GM21717 (cell line): ENCODE measurements around the gene PSMB5.

ENCODE experiments used
- ATAC-seq: cut with Tn5 transposase; IDR thresholded peaks from one replicate; pipeline ENCODE4 v1.9.1; 2021; ENCODE audit warnings: mild to moderate bottlenecking, moderate library complexity; ENCODE audit not compliant: unreplicated experiment

The PSMB5 gene

GRCh38 chr14:22995889-22996625 is 38.6 kb downstream of the PSMB5 start:
- no peak for ATAC-seq

- ATAC-seq: no peak
These were observed 39.9 kb downstream of the PSMB5 start for GRCh38 chr14:22994762-22995275.

- ATAC-seq: no peak
These were observed 41.2 kb downstream of the PSMB5 start for GRCh38 chr14:22993517-22993916.

GRCh38 chr14:22991852-22992251 is 42.8 kb downstream of the PSMB5 start:
- ATAC-seq: no peak

- no peak for ATAC-seq
These were observed 47.4 kb downstream of the PSMB5 start for GRCh38 chr14:22987291-22987690.

- no peak for ATAC-seq
These were observed 48.1 kb downstream of the PSMB5 start for GRCh38 chr14:22986508-22987054.

GRCh38 chr14:22985894-22986507 is 48.7 kb downstream of the PSMB5 start:
- no peak for ATAC-seq

- ATAC-seq: no peak
These were observed 49.6 kb downstream of the PSMB5 start for GRCh38 chr14:22984959-22985658.

GRCh38 chr14:22982477-22983245 is 52.0 kb downstream of the PSMB5 start, which contains the start of gene AJUBA:
AJUBA (minus strand) TSS chr14:22982551; CDS start chr14:22982266, 285 bp downstream.
- no peak for ATAC-seq

- ATAC-seq: no peak
These were observed 52.7 kb downstream of the PSMB5 start for GRCh38 chr14:22981876-22982476.

GRCh38 chr14:22981090-22981875 is 53.4 kb downstream of the PSMB5 start:
- no peak for ATAC-seq

- ATAC-seq: no peak
These were observed 54.0 kb downstream of the PSMB5 start for GRCh38 chr14:22980672-22981089.

- no peak for ATAC-seq
These were observed 54.8 kb downstream of the PSMB5 start for GRCh38 chr14:22979748-22980392.

GRCh38 chr14:22978981-22979671 is 55.6 kb downstream of the PSMB5 start:
- no peak for ATAC-seq

GRCh38 chr14:22978487-22978837 is 56.2 kb downstream of the PSMB5 start:
- ATAC-seq: no peak

- no peak for ATAC-seq
These were observed 56.8 kb downstream of the PSMB5 start for GRCh38 chr14:22977684-22978486.

GRCh38 chr14:22977434-22977683 is 57.3 kb downstream of the PSMB5 start:
- no peak for ATAC-seq
